ENCODE measurements around the gene MYO9A. TPM values are rescaled to one million over a fixed set of nuclear protein-coding genes. Genes with fewer than 3 reads are reported as not detected.
A peak's percentile ranks its signal among the peaks of the same experiment; 100 is the strongest.

The MYO9A gene
- total RNA-seq, 1 experiment from 2014 or later: 34.0 TPM

- no peaks in the 10 kb centered on the region for H3K79me2 ChIP-seq (ENCODE audit: low read depth)
- TF ChIP-seq, protein P1, sequence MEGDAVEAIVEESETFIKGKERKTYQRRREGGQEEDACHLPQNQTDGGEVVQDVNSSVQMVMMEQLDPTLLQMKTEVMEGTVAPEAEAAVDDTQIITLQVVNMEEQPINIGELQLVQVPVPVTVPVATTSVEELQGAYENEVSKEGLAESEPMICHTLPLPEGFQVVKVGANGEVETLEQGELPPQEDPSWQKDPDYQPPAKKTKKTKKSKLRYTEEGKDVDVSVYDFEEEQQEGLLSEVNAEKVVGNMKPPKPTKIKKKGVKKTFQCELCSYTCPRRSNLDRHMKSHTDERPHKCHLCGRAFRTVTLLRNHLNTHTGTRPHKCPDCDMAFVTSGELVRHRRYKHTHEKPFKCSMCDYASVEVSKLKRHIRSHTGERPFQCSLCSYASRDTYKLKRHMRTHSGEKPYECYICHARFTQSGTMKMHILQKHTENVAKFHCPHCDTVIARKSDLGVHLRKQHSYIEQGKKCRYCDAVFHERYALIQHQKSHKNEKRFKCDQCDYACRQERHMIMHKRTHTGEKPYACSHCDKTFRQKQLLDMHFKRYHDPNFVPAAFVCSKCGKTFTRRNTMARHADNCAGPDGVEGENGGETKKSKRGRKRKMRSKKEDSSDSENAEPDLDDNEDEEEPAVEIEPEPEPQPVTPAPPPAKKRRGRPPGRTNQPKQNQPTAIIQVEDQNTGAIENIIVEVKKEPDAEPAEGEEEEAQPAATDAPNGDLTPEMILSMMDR (conservative IDR thresholded peaks at IDR 0.05): no peak
- no peaks in the 10 kb centered on the region for H4K20me1 ChIP-seq (ENCODE audit: insufficient read depth)
- CTCF ChIA-PET: interaction anchor here (0.7 kb wide), 1 partner anchor 113 kb away, joined by 4 read pairs; no protein-coding TSS in a partner anchor
- H3K9me3 ChIP-seq (ENCODE audit: insufficient read depth, low read depth): no peaks in the 10 kb centered on the region
- H2AFZ ChIP-seq: no peak overlapping the region
- intact Hi-C loops (cut with micrococcal nuclease; ENCODE audit: unreplicated experiment): no loop called here
- BruUV-seq (replicated peaks): no TSS peak
- no peaks in the 10 kb centered on the region for H3K27me3 ChIP-seq (ENCODE audit: insufficient read depth, low read depth)
- no peaks in the 10 kb centered on the region for H3F3A ChIP-seq (ENCODE audit: insufficient read depth, low read depth)
- H3K36me3 ChIP-seq (ENCODE audit: low read depth): no peaks in the 10 kb centered on the region
- no peak overlapping the region for H3K4me3 ChIP-seq
- no peak for DNase-seq
- H3K9me2 ChIP-seq (ENCODE audit: insufficient read depth): no peaks in the 10 kb centered on the region
- H3K27ac ChIP-seq: no peak overlapping the region
- POLR2A ChIA-PET (ENCODE audit: unreplicated experiment): interaction anchor here (0.6 kb wide), 1 partner anchor 189 kb away, joined by 4 read pairs; no protein-coding TSS in a partner anchor
- no peak overlapping the region for H3K4me2 ChIP-seq
- no peaks in the 10 kb centered on the region for H3K4me1 ChIP-seq (replicated peaks; ENCODE audit: insufficient read depth)
These were observed 75.1 kb downstream of the MYO9A start for GRCh38 chr15:72042865-72043264.

DNA sequence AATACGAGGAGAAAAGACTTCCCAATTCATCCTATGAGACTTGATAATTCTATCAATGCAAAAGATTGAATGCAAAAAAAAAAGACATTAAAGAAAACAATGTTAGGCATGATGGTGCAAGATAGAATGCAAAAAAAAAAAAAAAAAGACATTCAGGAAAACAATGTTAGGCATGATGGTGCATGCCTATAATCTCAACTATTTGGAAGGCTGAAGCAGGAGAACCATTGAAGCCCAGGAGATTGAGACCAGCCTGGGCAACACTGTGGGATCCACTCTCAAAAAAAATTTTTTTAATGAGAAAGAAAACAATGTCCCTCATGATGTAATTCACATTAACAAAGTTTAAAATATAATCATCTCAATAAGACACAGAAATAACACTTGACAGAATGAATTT lies 75.9 kb downstream of the MYO9A start:
- Histone ChIP-seq H3K9me2 (ENCODE audit: insufficient read depth) (no peaks in the 10 kb centered on the region), H3K27me3 (ENCODE audit: insufficient read depth, low read depth) (no peaks in the 10 kb centered on the region), H4K20me1 (ENCODE audit: insufficient read depth) (no peaks in the 10 kb centered on the region), H3K4me2 (no peak overlapping the region), H3K9me3 (ENCODE audit: insufficient read depth, low read depth) (no peaks in the 10 kb centered on the region), H2AFZ (no peak overlapping the region), H3K79me2 (ENCODE audit: low read depth) (no peaks in the 10 kb centered on the region), H3K27ac (no peak overlapping the region), H3K36me3 (ENCODE audit: low read depth) (no peaks in the 10 kb centered on the region), H3K4me1 (replicated peaks; ENCODE audit: insufficient read depth) (no peaks in the 10 kb centered on the region), H3K4me3 (no peak overlapping the region), H3F3A (ENCODE audit: insufficient read depth, low read depth) (no peaks in the 10 kb centered on the region)
- intact Hi-C loops (cut with micrococcal nuclease; ENCODE audit: unreplicated experiment): no loop called here
- DNase-seq: no peak
- TF ChIP-seq EZH2 (IDR thresholded peaks at IDR 0.05; ENCODE audit: low read depth): no peak
- TF ChIP-seq, protein P1 (conservative IDR thresholded peaks at IDR 0.05): no peak
- CTCF ChIA-PET: no interaction called here
- POLR2A ChIA-PET (ENCODE audit: unreplicated experiment): no interaction called here
- no TSS peak for BruUV-seq (replicated peaks)

GRCh38 chr15:72037321-72037720 lies 80.6 kb downstream of the MYO9A start:
- Histone ChIP-seq H3F3A (ENCODE audit: insufficient read depth, low read depth) (no peaks in the 10 kb centered on the region), H3K4me1 (replicated peaks; ENCODE audit: insufficient read depth) (no peaks in the 10 kb centered on the region), H3K9me3 (ENCODE audit: insufficient read depth, low read depth) (no peaks in the 10 kb centered on the region), H3K27ac (no peak overlapping the region), H3K4me2 (no peak overlapping the region), H2AFZ (no peak overlapping the region), H3K27me3 (ENCODE audit: insufficient read depth, low read depth) (no peaks in the 10 kb centered on the region), H3K4me3 (no peak overlapping the region), H3K9me2 (ENCODE audit: insufficient read depth) (no peaks in the 10 kb centered on the region), H3K36me3 (ENCODE audit: low read depth) (no peaks in the 10 kb centered on the region), H4K20me1 (ENCODE audit: insufficient read depth) (no peaks in the 10 kb centered on the region), H3K79me2 (ENCODE audit: low read depth) (no peaks in the 10 kb centered on the region)
- peak in 1 of 2 experiments; percentile 42 for DNase-seq
- POLR2A ChIA-PET (ENCODE audit: unreplicated experiment): interaction anchor here (0.6 kb wide), 1 partner anchor 1422 kb away, joined by 5 read pairs; no protein-coding TSS in a partner anchor
- no peak for TF ChIP-seq EZH2 (IDR thresholded peaks at IDR 0.05; ENCODE audit: low read depth)
- TF ChIP-seq, protein P1 (conservative IDR thresholded peaks at IDR 0.05): no peak
- intact Hi-C loops (cut with micrococcal nuclease; ENCODE audit: unreplicated experiment): no loop called here
- BruUV-seq (replicated peaks): no TSS peak
- CTCF ChIA-PET: no interaction called here
